ENCODE results near the gene VAMP5. TPM values are rescaled to one million over a fixed set of nuclear protein-coding genes. Genes with fewer than 3 reads are reported as not detected.

Gene VAMP5
- total and polyA plus RNA-seq, 2 experiments from 2014 or later, result 0.87 to 7.8 TPM

- Histone ChIP-seq H3K79me2 (replicated peaks; ENCODE audit: insufficient read depth) (peaks cover 14% of the 10 kb centered on the region), H3K27me3 (ENCODE audit: insufficient read depth) (no peaks in the 10 kb centered on the region), H3K4me3 (peak overlapping the region; percentile 74), H3K27ac (ENCODE audit: low read depth) (peak overlapping the region; percentile 75; the same call in 1 of the 2 replicates), H3F3A (replicated peaks; ENCODE audit: low read depth) (no peaks in the 10 kb centered on the region), H3K36me3 (ENCODE audit: insufficient read depth) (no peaks in the 10 kb centered on the region; the same call in 1 of the 2 replicates), H3K4me2 (peak overlapping the region; percentile 86), H4K20me1 (replicated peaks; ENCODE audit: insufficient read depth) (0 out of 2 replicates have a peak, but pooled peaks cover 5% of the 10 kb centered on the region), H3K4me1 (ENCODE audit: insufficient read depth) (peaks cover 6% of the 10 kb centered on the region), H3K9me2 (ENCODE audit: insufficient read depth) (no peaks in the 10 kb centered on the region), H2AFZ (peak overlapping the region; percentile 11; the same call in 1 of the 2 replicates)
- Mint-ChIP-seq H3K4me1 (peaks cover 8% of the 10 kb centered on the region; the same call in 2 of the 3 replicates), H3K36me3 (ENCODE audit: low read depth) (peaks cover 7% of the 10 kb centered on the region; the same call in 1 of the 3 replicates), H3K27ac (peak overlapping the region; percentile 96), H3K27me3 (ENCODE audit: insufficient read depth, low read depth, poor library complexity) (peaks cover 15% of the 10 kb centered on the region), H3K4me3 (peak overlapping the region; percentile 92), H3K9me3 (no peaks in the 10 kb centered on the region)
- no peak for DNase-seq (ENCODE audit: low spot score)
- ATAC-seq, result no peak; the same call in 2 of the 3 replicates
- TF ChIP-seq ETS1 (IDR thresholded peaks at IDR 0.05) (no peak), NANOG (IDR thresholded peaks at IDR 0.05; ENCODE audit: borderline replicate concordance) (no peak), REST (IDR thresholded peaks at IDR 0.05; ENCODE audit: unreplicated experiment) (no peak), CREB1 (CRISPR knock-in tag; IDR thresholded peaks at IDR 0.05; ENCODE audit: low read depth) (no peak)
Measured at GRCh38 chr2:85594715-85595300, 10.6 kb downstream of the VAMP5 start.

GRCh38 chr2:85595301-85596025 lies 11.2 kb downstream of the VAMP5 start, which contains the start of gene RNF181:
RNF181 (plus strand) TSS chr2:85595745; CDS start chr2:85595764, 19 bp downstream.
- Mint-ChIP-seq H3K4me3 (peak within 1 kb of the TSS; percentile 92), H3K27me3 (ENCODE audit: insufficient read depth, low read depth, poor library complexity) (peaks cover 17% of the 10 kb centered on the region), H3K9me3 (no peaks in the 10 kb centered on the region), H3K36me3 (ENCODE audit: low read depth) (peaks cover 7% of the 10 kb centered on the region; the same call in 1 of the 3 replicates), H3K27ac (peak within 1 kb of the TSS; percentile 96), H3K4me1 (peaks cover 8% of the 10 kb centered on the region; the same call in 2 of the 3 replicates)
- Histone ChIP-seq H4K20me1 (replicated peaks; ENCODE audit: insufficient read depth) (0 out of 2 replicates have a peak, but pooled peaks cover 5% of the 10 kb centered on the region), H2AFZ (peak within 1 kb of the TSS; percentile 11; the same call in 1 of the 2 replicates), H3K27ac (ENCODE audit: low read depth) (peak within 1 kb of the TSS; percentile 75; the same call in 1 of the 2 replicates), H3K36me3 (ENCODE audit: insufficient read depth) (no peaks in the 10 kb centered on the region; the same call in 1 of the 2 replicates), H3K4me2 (peak within 1 kb of the TSS; percentile 86), H3K4me3 (peak within 1 kb of the TSS; percentile 74), H3F3A (replicated peaks; ENCODE audit: low read depth) (no peaks in the 10 kb centered on the region), H3K9me2 (ENCODE audit: insufficient read depth) (no peaks in the 10 kb centered on the region), H3K79me2 (replicated peaks; ENCODE audit: insufficient read depth) (peaks cover 14% of the 10 kb centered on the region), H3K4me1 (ENCODE audit: insufficient read depth) (peaks cover 6% of the 10 kb centered on the region), H3K27me3 (ENCODE audit: insufficient read depth) (no peaks in the 10 kb centered on the region)
- ATAC-seq, result peak; percentile 98
- TF ChIP-seq ETS1 (IDR thresholded peaks at IDR 0.05) (peak; percentile 29; the same call in 1 of the 2 replicates), ZNF114 (CRISPR knock-in tag; IDR thresholded peaks at IDR 0.05) (no peak), CREB1 (CRISPR knock-in tag; IDR thresholded peaks at IDR 0.05; ENCODE audit: low read depth) (peak; percentile 43; the same call in 1 of the 2 replicates), POLR2AphosphoS5 (IDR thresholded peaks at IDR 0.05; ENCODE audit: low read depth) (peak; percentile 96)
- DNase-seq (ENCODE audit: low spot score), result peak; percentile 99

Measured in GM23338 (cell line).